Heart left ventricle (tissue), 16 donors: Measurements from ENCODE around the gene LPP. TPM values are rescaled to one million over a fixed set of nuclear protein-coding genes. Genes with fewer than 3 reads are reported as not detected.

ENCODE experiments used
- ATAC-seq, 4 donors: fragments of 200-7000 bp; cut with Tn5 transposase; one replicate each; pipeline ENCODE4 v1.9.1; 2020 to 2022; ENCODE audit warnings: moderate library complexity in 4 of 4, mild to moderate bottlenecking in 3 of 4, moderate number of reproducible peaks in 1 of 4
- DNase-seq, 5 donors: peaks; one replicate each; pipeline ENCODE4 v3.0.0-alpha.2; 2020
- H3K27ac ChIP-seq, 12 donors: fragments of 200-600 bp; sonication (generic) in 4 of 12; one replicate each; pipeline versions ENCODE4 v1.5.0 to v1.8.0; 2016 to 2022; ENCODE audit warnings: mild to moderate bottlenecking in 2 of 12
- H3K27me3 ChIP-seq, 9 donors: fragments of 200-600 bp; sonication (generic) in 2 of 9; one replicate each; pipeline versions ENCODE4 v1.5.1 to v1.8.0; 2016 to 2022; ENCODE audit warnings: mild to moderate bottlenecking in 3 of 9
- H3K36me3 ChIP-seq, 9 donors: fragments of 200-600 bp; sonication (generic) in 2 of 9; one replicate each; pipeline versions ENCODE4 v1.5.0 to v1.8.0; 2018 to 2022; ENCODE audit warnings: mild to moderate bottlenecking in 2 of 9
- H3K4me1 ChIP-seq, 12 donors: fragments of 200-600 bp; sonication (generic) in 4 of 12; one replicate each; pipeline versions ENCODE4 v1.5.0 to v1.8.0; 2016 to 2022; ENCODE audit warnings: mild to moderate bottlenecking in 3 of 12
- H3K4me3 ChIP-seq, 12 donors: fragments of 200-600 bp; sonication (generic) in 4 of 12; one replicate each; pipeline versions ENCODE4 v1.5.0 to v1.8.0; 2017 to 2022; ENCODE audit warnings: mild to moderate bottlenecking in 9 of 12, moderate library complexity in 4 of 12
- H3K9me3 ChIP-seq, 12 donors: fragments of 200-600 bp; sonication (generic) in 4 of 12; one replicate each; pipeline versions ENCODE4 v1.5.0 to v1.8.0; 2016 to 2022; ENCODE audit warnings: mild to moderate bottlenecking in 1 of 12
- POLR2A ChIP-seq, 2 donors: fragments of 450-650 bp; IDR thresholded peaks; one replicate each; pipeline ENCODE4 v1.6.1; 2017; ENCODE audit warnings: antibody characterized with exemption in 2 of 2, mild to moderate bottlenecking in 2 of 2, moderate library complexity in 2 of 2
- WGBS, 4 donors: extraction: QIAGEN DNeasy Blood & Tissue Kit in 2 of 4; methylation state at CpG; one replicate each; pipeline versions ENCODE4 v1.1.5 to v1.1.7; 2013 to 2018; 5-methylcytosine and 5-hydroxymethylcytosine counted together
- intact Hi-C, 10 donors: fragments of 100-400 bp; cut with DNase I; formaldehyde crosslinking; loops; one replicate each; pipeline versions ENCODE4 v1.11.1 to v1.14.2; 2022
- polyA plus RNA-seq, 2 donors: library from polyadenylated mRNA; stranded (reverse); fragments of 200-250 nt; gene quantifications; one replicate each; pipeline ENCODE4 v1.2.3, GENCODE V29; 2013
- total RNA-seq, 9 donors: library from RNA; depleted of rRNA in 2 of 9; stranded (reverse); fragments of >200 nt in 2 of 9; fragmentation: NEBNext Ultra II Directional in 3 of 9; extraction: Animal tissue kit (Norgen Biotek cat#: 25700) in 3 of 9; gene quantifications; one replicate each; pipeline versions ENCODE4 v1.1.0 to v1.2.4, GENCODE V29; 2016 to 2023
- TF ChIP-seq, protein P1 (sequence below), 12 donors: fragments of 200-600 bp; sonication (generic) in 4 of 12; IDR thresholded peaks; one replicate each; pipeline versions ENCODE4 v1.5.0 to v1.8.0; 2018 to 2022; ENCODE audit warnings: antibody characterized with exemption in 12 of 12, mild to moderate bottlenecking in 5 of 12
- donor health status: ischemic (EF 13 %, LVEDD 7.1; RV severe dilation, severe dysfunction).
- donor health status: healthy with polysubstance abuse.
- donor health status: DM: no; HTN: yes; CAD: no.
- donor health status: DM: no; HTN: no; CAD: no.
- donor health status: ischemic (EF 25% LVEDD 6.9; RV normal size, moderate dysfunction).
- donor health status: ischemic (EF 25% LVEDD 5.7; RV mildly dilated, moderate dysfunction).
- donor health status: healthy.
- donor health status: DM: yes; HTN: yes; CAD: no.
- donor health status: ischemic (EF 35%, LVEDD 5.7; RV mildly dilated, moderate dysfunction).
- donor health status: nonischemic (EF 11% LVEDD 7.7; RV severe dilation, severe dysfunction).
- donor health status: DM: yes; HTN: yes; CAD: no.
- donor health status: PGD.
- donor health status: ischemic (EF 29% LVEDD 5.4; RV normal size, mild dysfunction).
- donor health status: nonischemic (EF 23%, LVEDD 6.1; RV moderate dilation, normal function).

LPP gene
- total and polyA plus RNA-seq, 11 donors: 9.2 to 178 (median 100) TPM

DNA sequence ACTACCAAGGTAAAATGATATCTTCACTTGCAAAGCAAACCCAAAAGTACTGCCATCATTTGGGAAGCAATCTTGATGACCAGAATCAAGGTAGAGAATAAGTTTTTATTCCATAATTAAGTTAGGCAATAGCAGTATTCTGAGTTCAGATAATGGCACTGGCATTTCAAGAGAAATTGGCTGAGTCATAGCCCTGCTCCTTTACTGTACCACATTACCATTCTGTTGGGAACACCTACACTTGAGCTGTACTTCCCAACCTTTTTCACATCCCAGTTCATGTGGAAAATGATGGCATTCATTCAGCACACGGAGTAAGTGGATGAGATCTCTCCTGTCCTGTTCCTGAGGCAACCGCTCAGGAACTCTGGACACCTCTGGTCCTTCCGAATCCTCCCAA is 706.2 kb downstream of the LPP start:
- intact Hi-C loops: no loop called here
- Histone ChIP-seq H3K27ac (no peak overlapping the region), H3K9me3 (no peaks in the 10 kb centered on the region), H3K27me3 (no peaks in the 10 kb centered on the region), H3K36me3 (no peaks in the 10 kb centered on the region), H3K4me3 (no peak overlapping the region), H3K4me1 (peaks cover 0 to 28% (median 5%) of the 10 kb centered on the region in 12 donors)
- DNase-seq: no peak
- 92 to 98% (median 97%) methylated on average over 3 of the region's 3 CpGs for WGBS, 4 donors
- ATAC-seq: peak in 1 of 4 donors; percentile 43
- no peak for TF ChIP-seq POLR2A (IDR thresholded peaks at IDR 0.05)
- TF ChIP-seq, protein P1, sequence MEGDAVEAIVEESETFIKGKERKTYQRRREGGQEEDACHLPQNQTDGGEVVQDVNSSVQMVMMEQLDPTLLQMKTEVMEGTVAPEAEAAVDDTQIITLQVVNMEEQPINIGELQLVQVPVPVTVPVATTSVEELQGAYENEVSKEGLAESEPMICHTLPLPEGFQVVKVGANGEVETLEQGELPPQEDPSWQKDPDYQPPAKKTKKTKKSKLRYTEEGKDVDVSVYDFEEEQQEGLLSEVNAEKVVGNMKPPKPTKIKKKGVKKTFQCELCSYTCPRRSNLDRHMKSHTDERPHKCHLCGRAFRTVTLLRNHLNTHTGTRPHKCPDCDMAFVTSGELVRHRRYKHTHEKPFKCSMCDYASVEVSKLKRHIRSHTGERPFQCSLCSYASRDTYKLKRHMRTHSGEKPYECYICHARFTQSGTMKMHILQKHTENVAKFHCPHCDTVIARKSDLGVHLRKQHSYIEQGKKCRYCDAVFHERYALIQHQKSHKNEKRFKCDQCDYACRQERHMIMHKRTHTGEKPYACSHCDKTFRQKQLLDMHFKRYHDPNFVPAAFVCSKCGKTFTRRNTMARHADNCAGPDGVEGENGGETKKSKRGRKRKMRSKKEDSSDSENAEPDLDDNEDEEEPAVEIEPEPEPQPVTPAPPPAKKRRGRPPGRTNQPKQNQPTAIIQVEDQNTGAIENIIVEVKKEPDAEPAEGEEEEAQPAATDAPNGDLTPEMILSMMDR (IDR thresholded peaks at IDR 0.05): no peak

DNA sequence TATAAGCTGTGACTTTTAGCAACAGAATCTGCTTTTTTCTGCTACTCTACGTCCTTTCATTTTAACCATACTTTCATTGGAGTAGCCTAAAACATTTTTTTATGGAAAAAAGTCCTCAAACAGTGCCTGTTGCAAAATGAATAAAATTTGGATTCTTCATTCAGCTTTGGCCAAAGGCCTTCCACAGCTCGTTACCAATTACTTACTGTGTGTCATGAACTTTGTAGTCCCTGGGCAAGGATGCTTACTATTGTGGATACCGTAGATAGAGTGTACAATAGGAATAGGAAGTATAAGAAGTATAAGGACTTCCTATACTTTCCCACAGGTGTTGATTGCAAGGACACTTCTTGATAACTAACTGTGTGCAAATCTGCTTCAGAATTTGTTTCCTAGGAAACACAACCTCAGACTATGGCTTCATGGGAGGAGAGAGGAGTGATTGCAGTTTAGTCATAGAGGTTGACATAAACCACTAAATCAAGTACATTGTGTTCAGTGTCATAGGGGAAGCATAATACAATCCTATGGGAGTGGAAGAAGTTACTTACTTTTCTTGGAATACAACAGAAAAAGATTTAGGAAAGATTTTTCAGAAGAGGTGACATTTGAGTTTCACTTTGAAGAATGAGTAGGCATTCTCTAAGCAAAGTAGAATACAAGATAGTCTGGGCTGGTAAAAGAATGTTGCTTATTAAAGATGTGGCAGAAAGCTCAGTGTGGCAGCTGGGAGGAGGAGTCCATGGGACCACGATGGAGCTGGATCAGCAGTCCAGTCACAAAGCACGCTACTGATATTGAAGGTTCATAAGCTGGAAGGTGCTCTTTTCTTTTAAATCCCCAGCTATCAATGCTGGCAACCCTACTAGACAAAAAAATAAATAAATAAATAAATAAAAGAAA is 708.1 kb downstream of the LPP start:
- TF ChIP-seq, protein P1 (IDR thresholded peaks at IDR 0.05): no peak
- no peak for TF ChIP-seq POLR2A (IDR thresholded peaks at IDR 0.05)
- peaks cover 0 to 18% (median 4%) of the 10 kb centered on the region in 12 donors for H3K4me1 ChIP-seq
- no peak overlapping the region for H3K4me3 ChIP-seq
- no peaks in the 10 kb centered on the region for H3K27me3 ChIP-seq
- H3K9me3 ChIP-seq: no peaks in the 10 kb centered on the region
- peaks cover 0 to 13% (median 10%) of the 10 kb centered on the region in 9 donors for H3K36me3 ChIP-seq
- intact Hi-C loops: no loop called here
- 84 to 88% (median 87%) methylated on average over 5 of the region's 5 CpGs for WGBS, 4 donors
- DNase-seq (no peak), ATAC-seq (no peak)
- no peak overlapping the region for H3K27ac ChIP-seq

DNA sequence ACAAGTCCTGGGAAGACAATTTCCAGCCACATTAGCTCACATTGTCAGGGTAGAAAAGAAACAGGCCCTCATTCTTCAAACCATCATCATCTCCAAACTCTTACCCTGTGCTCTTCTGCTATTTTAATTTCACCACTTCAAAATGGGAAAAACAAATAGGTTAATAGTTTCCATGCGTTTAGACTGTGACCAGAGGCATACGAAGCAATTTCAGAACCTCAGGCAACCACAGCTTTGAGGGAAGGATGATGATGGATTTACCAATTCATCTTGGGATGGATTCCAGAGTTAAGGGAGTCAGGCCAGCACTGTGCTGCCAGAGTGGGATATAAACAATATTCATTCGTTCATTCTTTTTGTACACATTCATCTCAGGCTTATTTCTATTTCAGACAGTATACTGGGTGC is 710.0 kb downstream of the LPP start:
- peaks cover 0 to 18% (median 4%) of the 10 kb centered on the region in 12 donors for H3K4me1 ChIP-seq
- 47 to 64% (median 58%) methylated on average over 3 of the region's 3 CpGs for WGBS, 4 donors
- TF ChIP-seq POLR2A (IDR thresholded peaks at IDR 0.05): no peak
- TF ChIP-seq, protein P1 (IDR thresholded peaks at IDR 0.05): no peak
- no peaks in the 10 kb centered on the region for H3K9me3 ChIP-seq
- H3K27me3 ChIP-seq: no peaks in the 10 kb centered on the region
- H3K36me3 ChIP-seq: peaks cover 0 to 22% (median 10%) of the 10 kb centered on the region in 9 donors
- no peak for ATAC-seq
- intact Hi-C loops: no loop called here
- DNase-seq: no peak
- H3K4me3 ChIP-seq: no peak overlapping the region
- H3K27ac ChIP-seq: peak overlapping the region in 1 of 12 donors; percentile 43

DNA sequence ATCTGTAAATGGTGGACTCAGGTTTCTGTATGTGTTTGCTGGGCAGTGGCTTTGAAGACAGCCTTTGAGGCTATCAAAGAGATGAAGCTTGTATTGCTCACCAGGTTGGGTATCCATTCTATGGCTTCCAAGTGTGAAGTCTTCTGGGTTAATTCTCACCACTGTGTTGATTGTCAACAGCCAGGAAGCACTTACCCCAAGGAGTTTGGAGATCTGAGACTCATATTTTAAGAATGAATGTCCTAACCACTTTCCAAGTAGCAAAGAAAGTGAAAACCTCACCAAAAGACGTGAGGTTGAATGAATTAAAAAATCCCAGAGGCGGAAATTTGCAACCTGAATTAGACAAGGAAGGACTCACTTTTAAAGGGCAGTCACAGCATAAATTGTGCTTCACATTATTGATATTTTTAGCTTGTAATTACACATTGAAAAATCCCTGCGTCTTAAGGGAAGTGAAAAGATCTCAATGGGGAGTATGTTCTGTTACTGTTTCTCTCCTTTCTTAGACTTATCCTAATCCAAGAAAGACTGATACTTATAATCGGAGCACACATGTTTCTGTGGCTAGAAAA is 713.8 kb downstream of the LPP start:
- H3K27ac ChIP-seq: no peak overlapping the region
- H3K36me3 ChIP-seq: peaks cover 0 to 28% (median 16%) of the 10 kb centered on the region in 9 donors
- DNase-seq: no peak
- TF ChIP-seq, protein P1 (IDR thresholded peaks at IDR 0.05): no peak
- TF ChIP-seq POLR2A (IDR thresholded peaks at IDR 0.05): no peak
- 89 to 92% (median 90%) methylated on average over 4 of the region's 4 CpGs for WGBS, 4 donors
- no peak overlapping the region for H3K4me3 ChIP-seq
- H3K9me3 ChIP-seq: no peaks in the 10 kb centered on the region
- intact Hi-C loops: no loop called here
- H3K4me1 ChIP-seq: peaks cover 0 to 9% (median 0%) of the 10 kb centered on the region in 12 donors
- no peak for ATAC-seq
- H3K27me3 ChIP-seq: no peaks in the 10 kb centered on the region
